WTC11 (cell line): ENCODE data around the gene WDFY3.
"Not testable (repeated sequence)": the region's sequence is repeated elsewhere in the genome, so short reads cannot be mapped to it uniquely, and the experiment has no call there.

Experiments used
- CTCF ChIP-seq: fragments of 200-600 bp; IDR thresholded peaks from 2 replicates; pipeline ENCODE4 v1.8.0; 2022; ENCODE audit warnings: antibody characterized with exemption
- EMX1 ChIP-seq: fragments of 250-450 bp; sonication (Bioruptor Pico); IDR thresholded peaks from 2 replicates; pipeline ENCODE4 v1.8.0; 2021; ENCODE audit warnings: mild to moderate bottlenecking

GRCh38 chr4:84829633-84830032, 136.9 kb downstream of the WDFY3 start:
- not testable (repeated sequence) for TF ChIP-seq CTCF; EMX1 (CRISPR knock-in tag)
